Measurements from ENCODE around the gene FBXO8.

DNA sequence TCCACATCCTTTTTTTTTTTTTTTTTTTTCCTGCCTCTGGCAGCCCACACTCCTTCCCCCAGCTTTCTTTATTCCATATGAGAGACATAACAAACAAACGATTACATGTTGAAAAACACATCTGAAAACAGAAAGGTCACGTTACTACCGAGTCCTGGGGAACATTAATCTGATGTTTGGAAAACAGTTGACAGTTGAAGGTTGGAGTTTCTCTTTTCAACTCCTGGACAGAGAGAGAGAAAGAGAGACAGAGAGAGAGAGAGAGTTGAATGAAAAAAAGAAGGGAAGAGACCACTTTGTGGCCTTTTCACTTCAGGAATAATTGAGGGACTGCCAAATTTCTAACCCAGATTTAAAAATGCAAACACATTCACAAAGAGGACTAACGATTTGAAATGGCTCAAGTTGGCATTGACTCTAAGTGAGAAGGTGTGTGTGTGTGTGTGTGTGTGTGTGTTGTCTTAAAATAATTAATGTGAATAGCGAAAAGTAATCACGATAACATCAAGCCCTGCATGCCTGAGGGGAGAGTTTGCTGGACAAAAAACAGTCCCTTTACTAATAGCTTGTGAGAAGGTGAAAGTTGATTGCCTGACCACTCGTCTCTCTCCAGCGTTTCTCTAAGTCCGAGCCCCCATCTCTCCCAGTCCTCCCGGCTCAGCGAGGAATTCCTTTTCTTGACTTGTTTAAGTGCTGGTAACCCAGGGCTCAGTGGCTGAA is 67.3 kb downstream of the FBXO8 start:
- TF ChIP-seq, protein P1, sequence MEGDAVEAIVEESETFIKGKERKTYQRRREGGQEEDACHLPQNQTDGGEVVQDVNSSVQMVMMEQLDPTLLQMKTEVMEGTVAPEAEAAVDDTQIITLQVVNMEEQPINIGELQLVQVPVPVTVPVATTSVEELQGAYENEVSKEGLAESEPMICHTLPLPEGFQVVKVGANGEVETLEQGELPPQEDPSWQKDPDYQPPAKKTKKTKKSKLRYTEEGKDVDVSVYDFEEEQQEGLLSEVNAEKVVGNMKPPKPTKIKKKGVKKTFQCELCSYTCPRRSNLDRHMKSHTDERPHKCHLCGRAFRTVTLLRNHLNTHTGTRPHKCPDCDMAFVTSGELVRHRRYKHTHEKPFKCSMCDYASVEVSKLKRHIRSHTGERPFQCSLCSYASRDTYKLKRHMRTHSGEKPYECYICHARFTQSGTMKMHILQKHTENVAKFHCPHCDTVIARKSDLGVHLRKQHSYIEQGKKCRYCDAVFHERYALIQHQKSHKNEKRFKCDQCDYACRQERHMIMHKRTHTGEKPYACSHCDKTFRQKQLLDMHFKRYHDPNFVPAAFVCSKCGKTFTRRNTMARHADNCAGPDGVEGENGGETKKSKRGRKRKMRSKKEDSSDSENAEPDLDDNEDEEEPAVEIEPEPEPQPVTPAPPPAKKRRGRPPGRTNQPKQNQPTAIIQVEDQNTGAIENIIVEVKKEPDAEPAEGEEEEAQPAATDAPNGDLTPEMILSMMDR (conservative IDR thresholded peaks at IDR 0.05) = no peak
- TF ChIP-seq EZH2 (IDR thresholded peaks at IDR 0.05; ENCODE audit: low read depth) = no peak
